Naive thymus-derived CD4-positive, alpha-beta T cell (primary cell): ENCODE results near the gene POLN. TPM values are rescaled to one million over a fixed set of nuclear protein-coding genes. Genes with fewer than 3 reads are reported as not detected.

Experiments used
- ATAC-seq: fragments of 150-1000 bp; cut with Tn5 transposase; 2 replicates; pipeline ENCODE4 v1.10.0; 2021; ENCODE audit warnings: mild to moderate bottlenecking, moderate library complexity
- CTCF ChIA-PET: fragments of 350-600 bp; sonication (Branson Sonifier 250); formaldehyde crosslinking; loops from one replicate; lab custom pipeline; 2021; ENCODE audit warnings: antibody characterized with exemption; lab: Charles Lee
- POLR2A ChIA-PET: fragments of 350-600 bp; sonication (Branson Sonifier 250); formaldehyde crosslinking; loops from one replicate; lab custom pipeline; 2021; ENCODE audit warnings: antibody characterized with exemption, inconsistent platforms; lab: Charles Lee
- DNase-seq, 9 donors: peaks; one replicate each; pipeline versions ENCODE4 v3.0.0 to v3.0.0-alpha.2; 2020 to 2022; ENCODE audit warnings: mixed read lengths in 1 of 9
- H3K27ac ChIP-seq: one replicate; pipeline ENCODE4 v1.7.0; 2013; ENCODE audit warnings: mild to moderate bottlenecking, low read depth, low read length, moderate library complexity
- H3K27me3 ChIP-seq, 2 donors: one replicate each; pipeline ENCODE4 v1.7.0; 2013; ENCODE audit warnings: low read length in 2 of 2, mild to moderate bottlenecking in 2 of 2, moderate library complexity in 2 of 2; ENCODE audit not compliant: control insufficient read depth in 2 of 2, insufficient read depth in 2 of 2
- H3K36me3 ChIP-seq, 3 experiments: 1 replicate in 2 of 3; 2 replicates in 1 of 3; pipeline ENCODE4 v1.7.0; 2013; ENCODE audit warnings: low read length in 3 of 3, mild to moderate bottlenecking in 3 of 3, moderate library complexity in 1 of 3; ENCODE audit not compliant: insufficient read depth in 3 of 3, control insufficient read depth in 2 of 3
- H3K4me1 ChIP-seq, 2 donors: one replicate each; pipeline ENCODE4 v1.7.0; 2013; ENCODE audit warnings: low read length in 2 of 2, mild to moderate bottlenecking in 2 of 2, moderate library complexity in 1 of 2; ENCODE audit not compliant: control insufficient read depth in 2 of 2, insufficient read depth in 2 of 2
- H3K4me3 ChIP-seq: 2 replicates; pipeline ENCODE4 v1.7.0; 2013; ENCODE audit warnings: mild to moderate bottlenecking, low read length
- H3K9me3 ChIP-seq, 3 experiments: 1 replicate in 2 of 3; 2 replicates in 1 of 3; pipeline ENCODE4 v1.7.0; 2013; ENCODE audit warnings: low read length in 3 of 3; ENCODE audit not compliant: control insufficient read depth in 2 of 3
- H3K27ac Mint-ChIP-seq, 9 donors: one replicate each; pipeline ENCODE4 v1.8.0; 2020 to 2022; ENCODE audit warnings: mixed read lengths in 9 of 9, mild to moderate bottlenecking in 8 of 9, moderate library complexity in 5 of 9, inconsistent platforms in 2 of 9
- H3K27me3 Mint-ChIP-seq, 5 donors: one replicate each; pipeline ENCODE4 v1.8.0; 2021 to 2022; ENCODE audit warnings: mixed read lengths in 5 of 5, mild to moderate bottlenecking in 1 of 5
- H3K36me3 Mint-ChIP-seq, 5 donors: one replicate each; pipeline ENCODE4 v1.8.0; 2020 to 2022; ENCODE audit warnings: mixed read lengths in 5 of 5, mild to moderate bottlenecking in 3 of 5, inconsistent platforms in 1 of 5
- H3K4me1 Mint-ChIP-seq, 7 donors: one replicate each; pipeline ENCODE4 v1.8.0; 2020 to 2022; ENCODE audit warnings: mixed read lengths in 7 of 7, mild to moderate bottlenecking in 3 of 7, inconsistent platforms in 1 of 7
- H3K4me3 Mint-ChIP-seq, 10 donors: one replicate each; pipeline ENCODE4 v1.8.0; 2020 to 2022; ENCODE audit warnings: mild to moderate bottlenecking in 10 of 10, mixed read lengths in 10 of 10, moderate library complexity in 6 of 10, inconsistent platforms in 2 of 10
- H3K9me3 Mint-ChIP-seq, 11 donors: one replicate each; pipeline ENCODE4 v1.8.0; 2020 to 2022; ENCODE audit warnings: mixed read lengths in 11 of 11, mild to moderate bottlenecking in 4 of 11, inconsistent platforms in 1 of 11, moderate library complexity in 1 of 11
- intact Hi-C, 2 donors: fragments of 100-400 bp; cut with micrococcal nuclease; formaldehyde crosslinking; loops; one replicate each; pipeline ENCODE4 v1.15.1; 2023
- polyA plus RNA-seq, 2 donors: library from polyadenylated mRNA; unstranded; fragments of 300-500 nt; fragmentation: Illumina TruSeq; gene quantifications; one replicate each; pipeline ENCODE4 v1.2.3, GENCODE V29; 2021
- total RNA-seq, 6 experiments: library from RNA in 5 of 6; stranded (reverse) in 5 of 6; gene quantifications; 1 replicate in 5 of 6; 2 replicates in 1 of 6; pipeline ENCODE4 v1.2.3 and lab custom pipeline; 2021 to 2026

The POLN gene
- total and polyA plus RNA-seq, 7 experiments from 2014 or later: 0.17 to 5.4 (median 2.9) TPM

DNA sequence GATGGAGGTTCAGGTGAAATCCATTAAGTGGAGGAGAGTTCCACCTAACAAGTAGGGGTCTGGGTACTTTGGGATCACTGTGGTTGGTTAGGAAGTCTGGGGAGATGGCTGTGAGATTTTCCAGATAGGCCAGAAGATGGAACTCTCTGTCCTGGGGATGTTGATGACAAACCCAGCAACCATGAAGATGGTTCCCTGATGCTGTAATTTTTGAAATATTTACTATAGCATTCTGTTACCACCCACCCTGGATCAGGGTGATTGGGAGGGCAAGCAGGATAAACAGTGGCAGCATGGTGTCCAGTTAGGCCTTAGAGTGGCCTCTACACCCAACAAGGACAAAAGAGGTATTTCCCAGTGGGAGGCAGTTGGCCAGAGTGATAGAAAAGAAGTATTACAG lies 217.2 kb downstream of the POLN start:
- ChIA-PET CTCF (no interaction called here), POLR2A (no interaction called here)
- no peak overlapping the region for H3K27ac Mint-ChIP-seq
- DNase-seq: no peak
- no peaks in the 10 kb centered on the region for H3K4me1 ChIP-seq
- peaks cover 0 to 11% (median 4%) of the 10 kb centered on the region in 11 donors for H3K9me3 Mint-ChIP-seq
- H3K27ac ChIP-seq: no peak overlapping the region
- peaks cover 44 to 74% (median 57%) of the 10 kb centered on the region in 5 donors for H3K27me3 Mint-ChIP-seq
- peaks cover 0 to 4% (median 3%) of the 10 kb centered on the region in 5 donors for H3K36me3 Mint-ChIP-seq
- H3K9me3 ChIP-seq: no peaks in the 10 kb centered on the region
- no peak overlapping the region for H3K4me3 ChIP-seq
- no peaks in the 10 kb centered on the region for H3K36me3 ChIP-seq
- intact Hi-C loops: no loop called here
- peaks cover 0 to 1% (median 0%) of the 10 kb centered on the region in 7 donors for H3K4me1 Mint-ChIP-seq
- H3K27me3 ChIP-seq: peaks cover 0 to 3% of the 10 kb centered on the region in 2 donors
- ATAC-seq: no peak
- no peak overlapping the region for H3K4me3 Mint-ChIP-seq

Other genes starting within 250 kb of the POLN start
- gene NELFA, start 233.1 kb downstream of the POLN start, total RNA-seq: 10 to 100 TPM; 32.7 to 50.1 (median 43.6) TPM
- gene NELFA, start 233.1 kb downstream of the POLN start, polyA plus RNA-seq: 10 to 100 TPM; 29.2 to 41.1 TPM
- 1 to 10 TPM in 1 of 5 experiments, under 1 TPM in 2, not detected in 2; 0.11 to 7.2 (median 0.24) TPM for gene NAT8L, start 182.8 kb downstream of the POLN start, total RNA-seq
- gene NAT8L, start 182.8 kb downstream of the POLN start, polyA plus RNA-seq: not detected
- 10 to 100 TPM; 24.4 to 88.2 (median 34.1) TPM for gene HAUS3, start within 50 bp of the POLN start, total RNA-seq
- gene HAUS3, start within 50 bp of the POLN start, polyA plus RNA-seq: 10 to 100 TPM; 18.5 to 25.9 TPM
- gene MXD4, start 20.0 kb upstream of the POLN start, total RNA-seq: 100 to 1,000 TPM in 1 of 5 experiments, 10 to 100 TPM in 4; 25.6 to 106 (median 46.0) TPM
- 10 to 100 TPM; 18.9 to 25.4 TPM for gene MXD4, start 20.0 kb upstream of the POLN start, polyA plus RNA-seq
- gene ZFYVE28, start 176.5 kb upstream of the POLN start, total RNA-seq: 10 to 100 TPM; 15.2 to 26.5 (median 16.1) TPM
- 1 to 10 TPM; 6.1 to 7.4 TPM for gene ZFYVE28, start 176.5 kb upstream of the POLN start, polyA plus RNA-seq
- under 1 TPM in 2 of 5 experiments, not detected in 3; 0.12 to 0.27 TPM for gene CFAP99, start 176.8 kb upstream of the POLN start, total RNA-seq
- not detected for gene CFAP99, start 176.8 kb upstream of the POLN start, polyA plus RNA-seq
- gene RNF4, start 227.0 kb upstream of the POLN start, total RNA-seq: 100 to 1,000 TPM in 1 of 5 experiments, 10 to 100 TPM in 4; 80.7 to 101 (median 91.8) TPM
- gene RNF4, start 227.0 kb upstream of the POLN start, polyA plus RNA-seq: 10 to 100 TPM; 69.4 to 96.8 TPM